Measurements from ENCODE around the gene ECHS1. TPM values are rescaled to one million over a fixed set of nuclear protein-coding genes. Genes with fewer than 3 reads are reported as not detected.
"Not testable (repeated sequence)": the region's sequence is repeated elsewhere in the genome, so short reads cannot be mapped to it uniquely, and the experiment has no call there.

ECHS1 gene
- total RNA-seq, 4 donors from 2014 or later: 96.7 to 123 (median 106) TPM

DNA sequence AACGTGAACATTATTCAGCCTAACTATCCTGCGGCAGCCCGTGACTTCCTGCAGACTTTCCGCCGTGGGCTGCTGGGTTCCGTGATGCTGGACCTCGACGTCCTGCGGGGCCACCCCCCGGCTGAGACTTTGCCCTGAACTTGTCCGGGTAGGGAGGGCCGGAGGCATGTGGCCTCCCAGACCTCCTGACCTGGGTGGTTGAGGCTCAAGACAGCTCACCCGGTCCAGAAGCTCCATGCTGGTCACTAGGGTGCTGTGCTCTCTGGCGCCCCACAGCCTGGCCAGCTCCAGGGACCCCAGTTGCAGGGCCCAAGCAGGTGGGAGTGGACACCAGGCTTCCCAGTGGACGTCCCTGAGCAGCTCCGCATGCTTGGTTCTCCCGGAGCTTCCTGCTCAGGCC is 46.9 kb upstream of the ECHS1 start:
- Histone ChIP-seq H3K36me3 (peaks cover 0 to 29% of the 10 kb centered on the region in 2 donors), H3K4me3 (no peak overlapping the region), H3K9me3 (no peaks in the 10 kb centered on the region), H3K27me3 (peaks cover 0 to 6% (median 5%) of the 10 kb centered on the region in 3 donors), H3K27ac (no peak overlapping the region), H3K4me1 (no peaks in the 10 kb centered on the region)
- intact Hi-C loops (cut with DNase I; ENCODE audit: low total_unique reads): no loop called here
- ATAC-seq (no peak), DNase-seq (no peak)
- in situ Hi-C loops (cut with MboI; ENCODE audit: low sequenced_read_pairs in 4 of 4): no loop called here
- TF ChIP-seq CTCF (IDR thresholded peaks at IDR 0.05 in 4 of 5, conservative IDR thresholded peaks at IDR 0.05 in 1 of 5) (no peak), POLR2A (IDR thresholded peaks at IDR 0.05) (no peak)

- no peaks in the 10 kb centered on the region for H3K4me1 ChIP-seq
- peaks cover 0 to 6% (median 5%) of the 10 kb centered on the region in 3 donors for H3K27me3 ChIP-seq
- H3K27ac ChIP-seq: no peak overlapping the region
- ATAC-seq (no peak), DNase-seq (no peak)
- TF ChIP-seq CTCF (IDR thresholded peaks at IDR 0.05 in 4 of 5, conservative IDR thresholded peaks at IDR 0.05 in 1 of 5): no peak
- TF ChIP-seq POLR2A (IDR thresholded peaks at IDR 0.05): no peak
- peaks cover 0 to 31% of the 10 kb centered on the region in 2 donors for H3K36me3 ChIP-seq
- in situ Hi-C loops (cut with MboI; ENCODE audit: low sequenced_read_pairs in 4 of 4): no loop called here
- no peaks in the 10 kb centered on the region for H3K9me3 ChIP-seq
- intact Hi-C loops (cut with DNase I; ENCODE audit: low total_unique reads): no loop called here
- no peak overlapping the region for H3K4me3 ChIP-seq
These were observed 46.2 kb upstream of the ECHS1 start for GRCh38 chr10:133419211-133419950.

GRCh38 chr10:133418289-133418993 is 45.3 kb upstream of the ECHS1 start:
- no peak for DNase-seq
- peaks cover 0 to 31% of the 10 kb centered on the region in 2 donors for H3K36me3 ChIP-seq
- no peaks in the 10 kb centered on the region for H3K9me3 ChIP-seq
- in situ Hi-C loops (cut with MboI; ENCODE audit: low sequenced_read_pairs in 4 of 4) (no loop called here), intact Hi-C loops (cut with DNase I; ENCODE audit: low total_unique reads) (no loop called here)
- TF ChIP-seq CTCF (IDR thresholded peaks at IDR 0.05 in 4 of 5, conservative IDR thresholded peaks at IDR 0.05 in 1 of 5) (no peak), POLR2A (IDR thresholded peaks at IDR 0.05) (no peak)
- no peak overlapping the region for H3K4me3 ChIP-seq
- H3K27me3 ChIP-seq: peaks cover 0 to 6% (median 5%) of the 10 kb centered on the region in 3 donors
- no peak for ATAC-seq
- no peaks in the 10 kb centered on the region for H3K4me1 ChIP-seq
- H3K27ac ChIP-seq: no peak overlapping the region

GRCh38 chr10:133415752-133416151 is 42.6 kb upstream of the ECHS1 start:
- intact Hi-C loops (cut with DNase I; ENCODE audit: low total_unique reads) (no loop called here), in situ Hi-C loops (cut with MboI; ENCODE audit: low sequenced_read_pairs in 4 of 4) (no loop called here)
- no peaks in the 10 kb centered on the region for H3K27me3 ChIP-seq
- peaks cover 0 to 49% of the 10 kb centered on the region in 2 donors for H3K36me3 ChIP-seq
- H3K27ac ChIP-seq: no peak overlapping the region
- ATAC-seq (no peak), DNase-seq (no peak)
- H3K9me3 ChIP-seq: peaks cover 0 to 4% (median 0%) of the 10 kb centered on the region in 3 donors
- TF ChIP-seq CTCF (IDR thresholded peaks at IDR 0.05 in 4 of 5, conservative IDR thresholded peaks at IDR 0.05 in 1 of 5) (no peak), POLR2A (IDR thresholded peaks at IDR 0.05) (no peak)
- no peak overlapping the region for H3K4me3 ChIP-seq
- no peaks in the 10 kb centered on the region for H3K4me1 ChIP-seq

DNA sequence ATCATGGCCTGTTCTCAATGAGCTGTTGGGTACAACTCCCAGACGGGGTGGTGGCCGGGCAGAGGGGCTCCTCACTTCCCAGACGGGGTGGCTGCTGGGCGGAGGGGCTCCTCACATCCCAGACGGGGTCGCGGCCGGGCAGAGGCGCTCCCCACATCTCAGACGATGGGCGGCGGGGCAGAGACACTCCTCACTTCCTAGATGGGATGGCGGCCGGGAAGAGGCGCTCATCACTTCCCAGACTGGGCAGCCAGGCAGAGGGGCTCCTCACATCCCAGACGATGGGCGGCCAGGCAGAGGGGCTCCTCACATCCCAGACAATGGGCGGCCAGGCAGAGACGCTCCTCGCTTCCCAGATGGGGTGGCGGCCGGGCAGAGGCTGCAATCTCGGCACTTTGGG is 41.2 kb upstream of the ECHS1 start:
- H3K27me3 ChIP-seq; H3K27ac ChIP-seq; H3K9me3 ChIP-seq; in situ Hi-C loops (cut with MboI; ENCODE audit: low sequenced_read_pairs in 4 of 4); ATAC-seq; intact Hi-C loops (cut with DNase I; ENCODE audit: low total_unique reads); DNase-seq; H3K4me1 ChIP-seq; H3K4me3 ChIP-seq: not testable (repeated sequence)
- peaks cover 0 to 48% of the 10 kb centered on the region in 2 donors for H3K36me3 ChIP-seq

All from gastrocnemius medialis (tissue), 4 donors.